ENCODE data around the gene SEC14L2.

The SEC14L2 gene

DNA sequence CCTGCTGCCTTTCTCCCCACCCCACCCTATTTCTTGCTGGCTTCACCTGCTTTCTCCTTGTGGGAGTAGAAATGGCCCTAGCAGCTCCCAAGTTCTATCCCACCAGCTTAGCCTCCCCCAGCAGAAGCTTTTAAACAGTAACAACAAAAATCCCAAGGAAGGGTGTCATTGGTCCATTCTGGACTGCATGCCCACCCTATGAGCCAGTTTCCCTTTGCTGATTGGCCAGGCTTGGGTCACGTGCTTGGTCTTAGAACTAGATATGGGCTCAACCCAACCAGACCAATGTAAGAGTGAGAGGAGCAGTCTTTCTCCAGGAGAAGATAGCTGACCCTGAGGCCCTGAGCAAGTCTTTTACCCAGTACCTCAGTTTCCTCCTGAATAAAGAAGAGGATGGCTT is 31.1 kb downstream of the SEC14L2 start:
- no peaks in the 10 kb centered on the region for H3K9me3 ChIP-seq (ENCODE audit: control insufficient read depth, insufficient read depth, low read depth, low read length)
- H3K4me1 ChIP-seq (ENCODE audit: control insufficient read depth, insufficient read depth, low read length): peaks cover 8% of the 10 kb centered on the region
- H3K27ac ChIP-seq (ENCODE audit: extremely low read depth, low read depth, low read length): no peak overlapping the region
- POLR2A ChIA-PET: interaction anchor here (0.7 kb wide), 1 partner anchor 32 kb away, joined by 3 read pairs; no protein-coding TSS in a partner anchor
- peaks cover 0 to 26% of the 10 kb centered on the region in 2 experiments; a peak in 1 of 3 replicates for H3K36me3 ChIP-seq (ENCODE audit: control insufficient read depth in 2 of 2, insufficient read depth in 1 of 2, low read length in 2 of 2)
- 0 out of 2 replicates have a peak, but pooled peaks have one; percentile 19 for TF ChIP-seq SP2 (tag by site-specific recombination; IDR thresholded peaks at IDR 0.05)
- TF ChIP-seq ZNF48 (tag by site-specific recombination; IDR thresholded peaks at IDR 0.05): no peak
- no peak overlapping the region for H3K4me3 ChIP-seq (ENCODE audit: low read depth, low read length)
- CTCF ChIA-PET: interaction anchor here (0.7 to 7.6 kb wide), 6 partner anchors 15 to 330 kb away, joined by 3 to 71 read pairs (median 4); no protein-coding TSS in a partner anchor

DNA sequence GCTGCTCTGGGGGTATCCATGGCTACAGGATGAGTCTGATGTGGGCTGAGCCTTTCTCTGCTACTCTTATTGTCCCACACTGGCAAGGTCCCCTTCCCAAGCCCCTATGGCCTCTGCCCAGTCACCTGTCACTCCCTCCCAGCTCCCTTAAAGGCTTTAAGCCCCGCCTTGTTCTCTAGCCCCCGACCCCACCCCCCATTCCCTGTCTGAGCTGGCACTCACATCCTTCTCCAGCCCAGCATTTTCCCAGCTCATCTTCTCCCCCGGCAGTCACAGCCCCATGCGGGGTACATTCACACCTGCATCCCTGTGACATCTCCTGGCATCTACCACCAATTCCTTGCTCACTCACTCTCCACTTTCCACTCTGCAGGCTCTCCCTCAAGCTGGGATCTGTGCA is 33.1 kb downstream of the SEC14L2 start:
- Histone ChIP-seq H3K9me3 (ENCODE audit: control insufficient read depth, insufficient read depth, low read depth, low read length) (no peaks in the 10 kb centered on the region), H3K4me3 (ENCODE audit: low read depth, low read length) (no peak overlapping the region), H3K4me1 (ENCODE audit: control insufficient read depth, insufficient read depth, low read length) (peaks cover 2% of the 10 kb centered on the region; the same call in 1 of the 2 replicates), H3K36me3 (ENCODE audit: control insufficient read depth in 2 of 2, insufficient read depth in 1 of 2, low read length in 2 of 2) (peaks cover 0 to 26% of the 10 kb centered on the region in 2 experiments; a peak in 1 of 3 replicates), H3K27ac (ENCODE audit: extremely low read depth, low read depth, low read length) (no peak overlapping the region)
- TF ChIP-seq SP3 (tag by site-specific recombination; IDR thresholded peaks at IDR 0.05): no peak
- TF ChIP-seq, protein P1, sequence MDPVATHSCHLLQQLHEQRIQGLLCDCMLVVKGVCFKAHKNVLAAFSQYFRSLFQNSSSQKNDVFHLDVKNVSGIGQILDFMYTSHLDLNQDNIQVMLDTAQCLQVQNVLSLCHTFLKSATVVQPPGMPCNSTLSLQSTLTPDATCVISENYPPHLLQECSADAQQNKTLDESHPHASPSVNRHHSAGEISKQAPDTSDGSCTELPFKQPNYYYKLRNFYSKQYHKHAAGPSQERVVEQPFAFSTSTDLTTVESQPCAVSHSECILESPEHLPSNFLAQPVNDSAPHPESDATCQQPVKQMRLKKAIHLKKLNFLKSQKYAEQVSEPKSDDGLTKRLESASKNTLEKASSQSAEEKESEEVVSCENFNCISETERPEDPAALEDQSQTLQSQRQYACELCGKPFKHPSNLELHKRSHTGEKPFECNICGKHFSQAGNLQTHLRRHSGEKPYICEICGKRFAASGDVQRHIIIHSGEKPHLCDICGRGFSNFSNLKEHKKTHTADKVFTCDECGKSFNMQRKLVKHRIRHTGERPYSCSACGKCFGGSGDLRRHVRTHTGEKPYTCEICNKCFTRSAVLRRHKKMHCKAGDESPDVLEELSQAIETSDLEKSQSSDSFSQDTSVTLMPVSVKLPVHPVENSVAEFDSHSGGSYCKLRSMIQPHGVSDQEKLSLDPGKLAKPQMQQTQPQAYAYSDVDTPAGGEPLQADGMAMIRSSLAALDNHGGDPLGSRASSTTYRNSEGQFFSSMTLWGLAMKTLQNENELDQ (tag by site-specific recombination; IDR thresholded peaks at IDR 0.05; ENCODE audit: low read depth): no peak
- no peak for TF ChIP-seq KLF1 (tag by site-specific recombination; IDR thresholded peaks at IDR 0.05)
- TF ChIP-seq ZNF610 (tag by site-specific recombination; IDR thresholded peaks at IDR 0.05; ENCODE audit: borderline replicate concordance): no peak
- TF ChIP-seq, protein P2, sequence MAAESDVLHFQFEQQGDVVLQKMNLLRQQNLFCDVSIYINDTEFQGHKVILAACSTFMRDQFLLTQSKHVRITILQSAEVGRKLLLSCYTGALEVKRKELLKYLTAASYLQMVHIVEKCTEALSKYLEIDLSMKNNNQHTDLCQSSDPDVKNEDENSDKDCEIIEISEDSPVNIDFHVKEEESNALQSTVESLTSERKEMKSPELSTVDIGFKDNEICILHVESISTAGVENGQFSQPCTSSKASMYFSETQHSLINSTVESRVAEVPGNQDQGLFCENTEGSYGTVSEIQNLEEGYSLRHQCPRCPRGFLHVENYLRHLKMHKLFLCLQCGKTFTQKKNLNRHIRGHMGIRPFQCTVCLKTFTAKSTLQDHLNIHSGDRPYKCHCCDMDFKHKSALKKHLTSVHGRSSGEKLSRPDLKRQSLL (tag by site-specific recombination; IDR thresholded peaks at IDR 0.05): no peak
- TF ChIP-seq ZFP41 (tag by site-specific recombination; IDR thresholded peaks at IDR 0.05; ENCODE audit: borderline replicate concordance): no peak
- no peak for TF ChIP-seq ZNF423 (tag by site-specific recombination; IDR thresholded peaks at IDR 0.05)
- no peak for TF ChIP-seq ZNF426 (tag by site-specific recombination; IDR thresholded peaks at IDR 0.05)
- TF ChIP-seq ZNF174 (tag by site-specific recombination; IDR thresholded peaks at IDR 0.05): no peak
- TF ChIP-seq ZNF777 (tag by site-specific recombination; IDR thresholded peaks at IDR 0.05; ENCODE audit: borderline replicate concordance): no peak
- ChIA-PET CTCF (interaction anchor here (0.6 to 1.5 kb wide), 4 partner anchors 17 to 56 kb away, joined by 3 to 7 read pairs (median 4); partner anchors contain the start of gene SEC14L2), POLR2A (interaction anchor here (0.9 to 1.5 kb wide), 4 partner anchors 12 to 145 kb away, joined by 3 to 5 read pairs (median 4); partner anchors contain the start of genes CCDC157 and SF3A1)

DNA sequence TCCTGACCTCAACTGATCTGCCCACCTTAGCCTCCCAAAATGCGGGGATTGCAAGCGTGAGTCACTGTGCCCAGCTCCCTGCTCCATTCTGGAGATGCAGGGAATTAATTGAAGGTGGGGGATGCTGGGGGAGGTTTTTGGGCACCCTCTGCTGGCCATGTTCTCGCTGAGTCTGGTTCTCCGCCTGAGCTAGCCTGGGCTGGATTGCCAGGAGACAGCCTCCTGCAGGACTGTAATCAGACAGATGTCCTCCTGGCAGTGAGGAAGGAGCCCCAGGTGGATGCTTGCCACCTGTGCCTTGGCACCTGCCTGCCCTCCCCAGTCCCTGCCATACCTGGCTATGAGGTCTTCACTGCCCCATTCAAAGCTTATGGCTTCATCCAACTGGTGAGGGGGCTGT is 34.1 kb downstream of the SEC14L2 start:
- Histone ChIP-seq H3K36me3 (ENCODE audit: control insufficient read depth in 2 of 2, insufficient read depth in 1 of 2, low read length in 2 of 2) (peaks cover 0 to 26% of the 10 kb centered on the region in 2 experiments; a peak in 1 of 3 replicates), H3K9me3 (ENCODE audit: control insufficient read depth, insufficient read depth, low read depth, low read length) (no peaks in the 10 kb centered on the region), H3K27ac (ENCODE audit: extremely low read depth, low read depth, low read length) (no peak overlapping the region), H3K4me1 (ENCODE audit: control insufficient read depth, insufficient read depth, low read length) (peaks cover 2% of the 10 kb centered on the region; the same call in 1 of the 2 replicates), H3K4me3 (ENCODE audit: low read depth, low read length) (no peak overlapping the region)
- POLR2A ChIA-PET: interaction anchor here (1.5 kb wide), 1 partner anchor 14 kb away, joined by 3 read pairs; no protein-coding TSS in a partner anchor
- CTCF ChIA-PET: interaction anchor here (0.6 to 1.5 kb wide), 3 partner anchors 29 to 54 kb away, joined by 3 to 4 read pairs (median 3); no protein-coding TSS in a partner anchor
- no peak for TF ChIP-seq ZNF558 (tag by site-specific recombination; IDR thresholded peaks at IDR 0.05)
- TF ChIP-seq ZNF2 (tag by site-specific recombination; IDR thresholded peaks at IDR 0.05): no peak
- no peak for TF ChIP-seq YY1 (tag by site-specific recombination; IDR thresholded peaks at IDR 0.05)
- no peak for TF ChIP-seq ZNF658 (tag by site-specific recombination; IDR thresholded peaks at IDR 0.05)
- no peak for TF ChIP-seq ZNF302 (tag by site-specific recombination; IDR thresholded peaks at IDR 0.05; ENCODE audit: low read depth)
- TF ChIP-seq, protein P3, sequence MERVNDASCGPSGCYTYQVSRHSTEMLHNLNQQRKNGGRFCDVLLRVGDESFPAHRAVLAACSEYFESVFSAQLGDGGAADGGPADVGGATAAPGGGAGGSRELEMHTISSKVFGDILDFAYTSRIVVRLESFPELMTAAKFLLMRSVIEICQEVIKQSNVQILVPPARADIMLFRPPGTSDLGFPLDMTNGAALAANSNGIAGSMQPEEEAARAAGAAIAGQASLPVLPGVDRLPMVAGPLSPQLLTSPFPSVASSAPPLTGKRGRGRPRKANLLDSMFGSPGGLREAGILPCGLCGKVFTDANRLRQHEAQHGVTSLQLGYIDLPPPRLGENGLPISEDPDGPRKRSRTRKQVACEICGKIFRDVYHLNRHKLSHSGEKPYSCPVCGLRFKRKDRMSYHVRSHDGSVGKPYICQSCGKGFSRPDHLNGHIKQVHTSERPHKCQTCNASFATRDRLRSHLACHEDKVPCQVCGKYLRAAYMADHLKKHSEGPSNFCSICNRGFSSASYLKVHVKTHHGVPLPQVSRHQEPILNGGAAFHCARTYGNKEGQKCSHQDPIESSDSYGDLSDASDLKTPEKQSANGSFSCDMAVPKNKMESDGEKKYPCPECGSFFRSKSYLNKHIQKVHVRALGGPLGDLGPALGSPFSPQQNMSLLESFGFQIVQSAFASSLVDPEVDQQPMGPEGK (tag by site-specific recombination; IDR thresholded peaks at IDR 0.05): no peak
- TF ChIP-seq ZNF561 (tag by site-specific recombination; IDR thresholded peaks at IDR 0.05; ENCODE audit: borderline replicate concordance): no peak
- TF ChIP-seq KLF16 (tag by site-specific recombination; IDR thresholded peaks at IDR 0.05): no peak
- TF ChIP-seq ZNF266 (tag by site-specific recombination; IDR thresholded peaks at IDR 0.05; ENCODE audit: low read depth): no peak
- TF ChIP-seq ZSCAN30 (tag by site-specific recombination; IDR thresholded peaks at IDR 0.05): no peak
- no peak for TF ChIP-seq ZNF560 (tag by site-specific recombination; IDR thresholded peaks at IDR 0.05; ENCODE audit: borderline replicate concordance)
- no peak for TF ChIP-seq ZNF677 (tag by site-specific recombination; IDR thresholded peaks at IDR 0.05)
- no peak for TF ChIP-seq ZNF391 (tag by site-specific recombination; IDR thresholded peaks at IDR 0.05; ENCODE audit: borderline replicate concordance, low read depth)

Measured in HEK293 (cell line).